Measurements from ENCODE around the gene DAB2IP. TPM values are rescaled to one million over a fixed set of nuclear protein-coding genes. Genes with fewer than 3 reads are reported as not detected.

DAB2IP gene
- total and polyA plus RNA-seq, 4 donors, result 2.3 to 13.1 (median 5.4) TPM

DNA sequence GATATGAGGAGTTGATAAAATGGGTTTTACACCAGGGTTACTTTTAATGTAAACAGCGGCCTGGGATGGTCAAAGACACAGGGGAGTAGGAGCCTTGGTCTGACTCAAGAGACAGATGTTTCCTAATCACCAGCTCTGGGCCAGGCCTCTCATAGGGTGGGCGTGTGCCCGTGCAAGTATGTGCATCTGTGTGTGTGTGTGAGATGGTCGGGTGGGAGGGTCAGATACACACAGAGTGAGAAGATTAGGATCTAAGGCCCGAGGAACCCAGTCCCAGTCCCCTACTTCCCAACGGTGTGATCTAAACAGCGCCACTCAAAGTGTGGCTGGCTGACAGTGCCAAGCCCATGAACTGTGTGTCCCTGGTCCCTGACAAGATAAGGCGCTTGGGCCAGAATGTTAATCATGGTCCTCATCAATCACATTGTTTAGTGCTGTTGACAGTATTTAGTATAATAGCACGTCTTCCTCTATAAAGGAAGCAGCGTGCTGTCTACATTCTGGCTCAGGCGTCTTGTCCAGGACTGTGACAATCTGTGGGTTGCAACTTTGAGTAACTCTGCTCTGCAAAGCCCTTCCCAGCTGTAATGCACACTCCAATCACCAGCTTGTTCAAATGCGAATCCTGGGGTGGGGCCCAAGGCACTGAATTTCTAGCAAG lies 173.7 kb downstream of the DAB2IP start:
- Histone ChIP-seq H3K9me3 (ENCODE audit: control insufficient read depth in 4 of 4, low read length in 3 of 4) (no peaks in the 10 kb centered on the region), H3K27me3 (ENCODE audit: control insufficient read depth in 4 of 4, insufficient read depth in 4 of 4, low read length in 3 of 4) (no peaks in the 10 kb centered on the region), H3K27ac (ENCODE audit: low read depth in 1 of 2, low read length in 2 of 2) (no peak overlapping the region), H3K9ac (ENCODE audit: low read depth in 1 of 2, low read length in 2 of 2) (no peak overlapping the region), H3K4me3 (ENCODE audit: low read depth in 1 of 3, low read length in 3 of 3) (no peak overlapping the region), H3K4me1 (ENCODE audit: control insufficient read depth in 4 of 4, insufficient read depth in 4 of 4, low read length in 3 of 4) (no peaks in the 10 kb centered on the region), H3K36me3 (ENCODE audit: control insufficient read depth in 4 of 4, insufficient read depth in 3 of 4, low read depth in 1 of 4, low read length in 3 of 4) (no peaks in the 10 kb centered on the region)
- DNase-seq (ENCODE audit: low spot score), result peak; percentile 52
- WGBS, result 89% methylated on average over 12 of the region's 12 CpGs
- TF ChIP-seq, protein P1, sequence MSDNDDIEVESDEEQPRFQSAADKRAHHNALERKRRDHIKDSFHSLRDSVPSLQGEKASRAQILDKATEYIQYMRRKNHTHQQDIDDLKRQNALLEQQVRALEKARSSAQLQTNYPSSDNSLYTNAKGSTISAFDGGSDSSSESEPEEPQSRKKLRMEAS (IDR thresholded peaks at IDR 0.05), result no peak
- TF ChIP-seq HNF4G (IDR thresholded peaks at IDR 0.05) (no peak), EGR1 (IDR thresholded peaks at IDR 0.05; ENCODE audit: low read depth in 2 of 2) (no peak), FOXA2 (IDR thresholded peaks at IDR 0.05) (no peak), FOXA1 (IDR thresholded peaks at IDR 0.05) (no peak), RXRA (IDR thresholded peaks at IDR 0.05) (no peak), TAF1 (conservative IDR thresholded peaks at IDR 0.05) (no peak), HNF4A (conservative IDR thresholded peaks at IDR 0.05) (no peak), GABPA (IDR thresholded peaks at IDR 0.05 in 1 of 2, conservative IDR thresholded peaks at IDR 0.05 in 1 of 2) (no peak), NR2F2 (IDR thresholded peaks at IDR 0.05) (no peak), YY1 (IDR thresholded peaks at IDR 0.05) (no peak)
- TF ChIP-seq, protein P2, sequence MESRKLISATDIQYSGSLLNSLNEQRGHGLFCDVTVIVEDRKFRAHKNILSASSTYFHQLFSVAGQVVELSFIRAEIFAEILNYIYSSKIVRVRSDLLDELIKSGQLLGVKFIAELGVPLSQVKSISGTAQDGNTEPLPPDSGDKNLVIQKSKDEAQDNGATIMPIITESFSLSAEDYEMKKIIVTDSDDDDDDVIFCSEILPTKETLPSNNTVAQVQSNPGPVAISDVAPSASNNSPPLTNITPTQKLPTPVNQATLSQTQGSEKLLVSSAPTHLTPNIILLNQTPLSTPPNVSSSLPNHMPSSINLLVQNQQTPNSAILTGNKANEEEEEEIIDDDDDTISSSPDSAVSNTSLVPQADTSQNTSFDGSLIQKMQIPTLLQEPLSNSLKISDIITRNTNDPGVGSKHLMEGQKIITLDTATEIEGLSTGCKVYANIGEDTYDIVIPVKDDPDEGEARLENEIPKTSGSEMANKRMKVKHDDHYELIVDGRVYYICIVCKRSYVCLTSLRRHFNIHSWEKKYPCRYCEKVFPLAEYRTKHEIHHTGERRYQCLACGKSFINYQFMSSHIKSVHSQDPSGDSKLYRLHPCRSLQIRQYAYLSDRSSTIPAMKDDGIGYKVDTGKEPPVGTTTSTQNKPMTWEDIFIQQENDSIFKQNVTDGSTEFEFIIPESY (IDR thresholded peaks at IDR 0.05), result no peak

DNA sequence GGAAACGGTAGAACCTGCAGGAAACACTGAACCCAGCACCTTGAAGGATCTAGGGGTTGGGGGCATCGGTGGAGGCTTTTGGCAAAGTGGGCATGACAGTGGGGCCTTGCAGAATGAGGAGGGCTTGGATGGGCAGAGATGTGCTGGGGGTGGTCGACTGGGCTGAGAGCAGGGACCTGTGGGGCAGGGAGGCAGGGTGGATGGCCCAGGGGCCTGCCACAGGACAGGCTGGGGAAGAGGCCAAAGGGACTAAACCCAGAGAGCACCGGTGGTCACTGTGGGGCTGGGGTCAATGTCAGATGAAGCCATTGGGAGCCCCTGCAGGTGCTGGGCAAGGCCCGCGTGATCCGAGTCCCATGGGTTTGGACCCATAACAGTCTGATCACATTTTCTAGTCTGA lies 175.3 kb downstream of the DAB2IP start:
- Histone ChIP-seq H3K9me3 (ENCODE audit: control insufficient read depth in 4 of 4, low read length in 3 of 4) (no peaks in the 10 kb centered on the region), H3K27ac (ENCODE audit: low read depth in 1 of 2, low read length in 2 of 2) (no peak overlapping the region), H3K9ac (ENCODE audit: low read depth in 1 of 2, low read length in 2 of 2) (no peak overlapping the region), H3K4me3 (ENCODE audit: low read depth in 1 of 3, low read length in 3 of 3) (no peak overlapping the region), H3K36me3 (ENCODE audit: control insufficient read depth in 4 of 4, insufficient read depth in 3 of 4, low read depth in 1 of 4, low read length in 3 of 4) (no peaks in the 10 kb centered on the region), H3K4me1 (ENCODE audit: control insufficient read depth in 4 of 4, insufficient read depth in 4 of 4, low read length in 3 of 4) (no peaks in the 10 kb centered on the region), H3K27me3 (ENCODE audit: control insufficient read depth in 4 of 4, insufficient read depth in 4 of 4, low read length in 3 of 4) (no peaks in the 10 kb centered on the region)
- DNase-seq (ENCODE audit: low spot score), result no peak
- 92% methylated on average over 7 of the region's 7 CpGs for WGBS
- no peak for TF ChIP-seq RXRA (IDR thresholded peaks at IDR 0.05)
- TF ChIP-seq, protein P2 (IDR thresholded peaks at IDR 0.05), result no peak
- TF ChIP-seq NR2F2 (IDR thresholded peaks at IDR 0.05), result no peak
- TF ChIP-seq, protein P3, sequence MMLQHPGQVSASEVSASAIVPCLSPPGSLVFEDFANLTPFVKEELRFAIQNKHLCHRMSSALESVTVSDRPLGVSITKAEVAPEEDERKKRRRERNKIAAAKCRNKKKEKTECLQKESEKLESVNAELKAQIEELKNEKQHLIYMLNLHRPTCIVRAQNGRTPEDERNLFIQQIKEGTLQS (IDR thresholded peaks at IDR 0.05), result no peak
- TF ChIP-seq EGR1 (IDR thresholded peaks at IDR 0.05; ENCODE audit: low read depth in 2 of 2), result no peak
- no peak for TF ChIP-seq FOXA1 (IDR thresholded peaks at IDR 0.05)
- TF ChIP-seq YY1 (IDR thresholded peaks at IDR 0.05), result no peak

Data from liver (tissue), 9 donors.